Measurements from ENCODE around the gene ATP9A.

The ATP9A gene

GRCh38 chr20:51608061-51608460 lies 160.1 kb downstream of the ATP9A start:
- DNase-seq (ENCODE audit: low read depth in 2 of 2, low spot score in 1 of 2), result no peak

GRCh38 chr20:51607170-51607569 lies 161.0 kb downstream of the ATP9A start:
- no peak for DNase-seq (ENCODE audit: low read depth in 2 of 2, low spot score in 1 of 2)

- no peak for DNase-seq (ENCODE audit: low read depth in 2 of 2, low spot score in 1 of 2)
Measured at GRCh38 chr20:51604851-51605250, 163.3 kb downstream of the ATP9A start.

- no peak for DNase-seq (ENCODE audit: low read depth in 2 of 2, low spot score in 1 of 2)
Measured at GRCh38 chr20:51602131-51602530, 166.1 kb downstream of the ATP9A start.

- no peak for DNase-seq (ENCODE audit: low read depth in 2 of 2, low spot score in 1 of 2)
Measured at GRCh38 chr20:51600950-51601349, 167.2 kb downstream of the ATP9A start.

GRCh38 chr20:51600016-51600420 lies 168.2 kb downstream of the ATP9A start:
- DNase-seq (ENCODE audit: low read depth in 2 of 2, low spot score in 1 of 2), result no peak

- DNase-seq (ENCODE audit: low read depth in 2 of 2, low spot score in 1 of 2), result no peak
Measured at GRCh38 chr20:51598556-51598955, 169.6 kb downstream of the ATP9A start.

GRCh38 chr20:51597389-51598231 lies 170.6 kb downstream of the ATP9A start:
- DNase-seq (ENCODE audit: low read depth in 2 of 2, low spot score in 1 of 2), result no peak

- no peak for DNase-seq (ENCODE audit: low read depth in 2 of 2, low spot score in 1 of 2)
Measured at GRCh38 chr20:51596668-51597388, 171.4 kb downstream of the ATP9A start.

- no peak for DNase-seq (ENCODE audit: low read depth in 2 of 2, low spot score in 1 of 2)
Measured at GRCh38 chr20:51595744-51596143, 172.4 kb downstream of the ATP9A start.

GRCh38 chr20:51595058-51595532 lies 173.1 kb downstream of the ATP9A start:
- peak; percentile 50 to 64 for DNase-seq (ENCODE audit: low read depth in 2 of 2, low spot score in 1 of 2)

GRCh38 chr20:51594236-51595057 lies 173.7 kb downstream of the ATP9A start:
- DNase-seq (ENCODE audit: low read depth in 2 of 2, low spot score in 1 of 2), result no peak

GRCh38 chr20:51593584-51593983 lies 174.6 kb downstream of the ATP9A start:
- DNase-seq (ENCODE audit: low read depth in 2 of 2, low spot score in 1 of 2), result no peak

GRCh38 chr20:51592564-51592963 lies 175.6 kb downstream of the ATP9A start:
- DNase-seq (ENCODE audit: low read depth in 2 of 2, low spot score in 1 of 2), result no peak

GRCh38 chr20:51591871-51592270 lies 176.3 kb downstream of the ATP9A start:
- no peak for DNase-seq (ENCODE audit: low read depth in 2 of 2, low spot score in 1 of 2)

GRCh38 chr20:51588762-51589161 lies 179.4 kb downstream of the ATP9A start:
- no peak for DNase-seq (ENCODE audit: low read depth in 2 of 2, low spot score in 1 of 2)

- no peak for DNase-seq (ENCODE audit: low read depth in 2 of 2, low spot score in 1 of 2)
Measured at GRCh38 chr20:51587145-51587544, 181.0 kb downstream of the ATP9A start.

GRCh38 chr20:51586005-51586440 lies 182.2 kb downstream of the ATP9A start:
- no peak for DNase-seq (ENCODE audit: low read depth in 2 of 2, low spot score in 1 of 2)

GRCh38 chr20:51585148-51585547 lies 183.0 kb downstream of the ATP9A start:
- DNase-seq (ENCODE audit: low read depth in 2 of 2, low spot score in 1 of 2), result no peak

- no peak for DNase-seq (ENCODE audit: low read depth in 2 of 2, low spot score in 1 of 2)
Measured at GRCh38 chr20:51584737-51585136, 183.5 kb downstream of the ATP9A start.

GRCh38 chr20:51584116-51584515 lies 184.1 kb downstream of the ATP9A start:
- no peak for DNase-seq (ENCODE audit: low read depth in 2 of 2, low spot score in 1 of 2)

Measured in stimulated activated CD8-positive, alpha-beta memory T cell treated with anti-CD3 and anti-CD28 coated beads, Interleukin-4, amount 100 ng/mL, for 1 hour (primary cell).